Activated CD8-positive, alpha-beta memory T cell treated with anti-CD3 and anti-CD28 coated beads, Interleukin-2, amount 50 U/mL, for 1 hour (primary cell): Measurements from ENCODE around the gene CCDC74B.
"Not testable (repeated sequence)": the region's sequence is repeated elsewhere in the genome, so short reads cannot be mapped to it uniquely, and the experiment has no call there.

Experiments
- DNase-seq: peaks from one replicate; pipeline ENCODE4 v3.0.0-alpha.2; 2020; ENCODE audit errors: extremely low read depth

CCDC74B gene

DNA sequence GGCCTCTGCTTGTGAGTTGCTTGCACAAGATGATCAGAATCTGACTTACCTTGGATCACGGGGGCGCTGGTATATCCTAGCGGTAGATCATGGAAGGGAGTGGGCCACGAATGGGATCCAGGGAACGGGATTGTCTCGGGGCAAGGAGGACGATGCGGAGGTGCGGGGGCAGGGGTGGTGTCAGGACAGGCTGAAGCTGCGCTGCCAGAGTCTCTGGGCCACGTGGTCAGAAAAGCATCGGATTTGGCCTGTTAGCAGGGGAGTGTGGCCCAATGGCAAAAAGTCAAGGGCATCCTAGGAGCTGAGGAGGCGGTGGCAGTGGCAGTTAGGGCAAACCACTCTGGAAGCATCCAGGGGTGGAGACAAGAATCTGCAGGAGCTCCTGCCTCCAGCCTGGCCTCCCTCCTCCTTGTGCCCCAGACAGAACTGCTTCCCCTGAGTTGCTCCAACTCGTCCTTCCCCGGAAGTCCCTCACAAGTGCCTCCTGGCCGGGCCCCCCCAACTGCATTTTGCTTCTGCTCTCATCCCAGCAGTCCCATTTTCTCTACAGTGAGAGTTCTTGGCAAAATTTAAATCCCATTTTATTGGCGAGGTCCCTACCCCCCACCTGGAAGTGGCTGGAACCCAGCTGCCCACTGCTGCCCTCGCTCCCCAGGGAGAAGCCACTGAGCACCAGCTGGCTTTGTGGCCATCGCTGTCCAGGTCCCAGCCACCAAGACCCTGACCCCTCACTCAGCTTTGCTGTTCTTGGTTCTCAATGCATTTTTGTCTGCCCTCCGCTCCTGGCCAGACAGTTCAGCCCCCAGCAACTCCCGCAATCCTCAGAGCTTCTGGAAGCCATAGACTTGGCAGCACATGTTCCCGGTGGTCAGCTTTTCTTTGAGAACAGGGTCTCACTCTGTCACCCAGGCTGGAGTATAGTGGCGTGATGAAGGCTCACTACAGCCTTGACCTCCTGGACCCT, 5.6 kb upstream of the CCDC74B start:
- DNase-seq: no peak

DNA sequence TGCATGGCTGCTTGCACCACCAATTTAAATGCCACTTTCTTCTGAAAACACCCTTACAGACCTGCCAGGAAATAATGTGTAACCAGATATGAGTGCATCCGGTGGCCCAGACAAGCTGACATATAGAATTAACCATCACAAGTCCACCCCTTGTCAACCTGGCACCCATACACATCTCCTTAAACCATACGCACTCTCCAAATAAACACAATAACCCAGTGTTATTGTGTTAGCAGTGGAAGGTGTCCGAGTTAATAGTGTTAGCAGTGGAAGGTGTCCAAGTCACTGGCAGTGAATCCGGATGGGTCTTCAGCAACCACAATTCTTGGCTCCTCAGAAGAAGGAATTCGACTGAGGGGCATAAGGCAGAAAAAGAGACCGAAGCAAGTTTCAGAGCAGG, 3.6 kb upstream of the CCDC74B start:
- DNase-seq: not testable (repeated sequence)

DNA sequence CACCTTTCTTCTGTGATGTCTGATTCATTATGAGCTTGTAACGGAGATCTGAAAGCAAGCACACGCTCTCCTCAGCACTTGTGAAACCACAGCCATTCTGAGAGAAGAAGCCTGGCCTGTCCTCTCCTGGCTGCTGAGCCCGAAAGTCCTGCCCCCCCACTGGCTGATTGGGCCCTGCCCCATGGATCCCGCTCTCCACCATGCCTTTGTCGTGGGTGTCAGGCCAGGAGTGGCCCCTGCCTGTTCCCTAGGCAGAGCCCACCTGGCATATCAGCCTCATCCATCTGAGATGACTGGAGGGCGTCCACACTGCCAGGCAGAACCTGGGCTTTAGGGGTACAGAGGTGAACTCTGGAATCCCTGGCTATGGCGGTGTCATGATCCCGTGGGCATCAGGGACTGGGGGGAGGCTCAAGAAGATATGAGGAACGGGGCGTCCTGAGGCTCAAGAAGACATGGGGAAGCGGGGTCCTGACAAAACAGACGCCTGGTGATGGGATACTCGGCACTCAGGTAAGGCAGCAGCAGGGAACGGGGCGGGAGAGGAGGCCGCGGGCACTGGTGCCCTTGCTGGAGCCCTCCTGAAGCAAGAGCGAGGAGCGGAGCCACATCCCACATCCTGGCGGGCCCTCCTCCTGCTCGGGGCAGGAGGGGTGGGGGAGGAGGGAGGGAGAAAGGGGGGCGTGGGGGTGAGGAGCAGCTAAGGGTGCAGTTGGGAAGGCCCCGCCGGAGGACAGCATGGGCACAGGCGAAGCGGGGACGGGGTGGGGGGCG, 1.5 kb downstream of the CCDC74B start:
- DNase-seq: not testable (repeated sequence)

DNA sequence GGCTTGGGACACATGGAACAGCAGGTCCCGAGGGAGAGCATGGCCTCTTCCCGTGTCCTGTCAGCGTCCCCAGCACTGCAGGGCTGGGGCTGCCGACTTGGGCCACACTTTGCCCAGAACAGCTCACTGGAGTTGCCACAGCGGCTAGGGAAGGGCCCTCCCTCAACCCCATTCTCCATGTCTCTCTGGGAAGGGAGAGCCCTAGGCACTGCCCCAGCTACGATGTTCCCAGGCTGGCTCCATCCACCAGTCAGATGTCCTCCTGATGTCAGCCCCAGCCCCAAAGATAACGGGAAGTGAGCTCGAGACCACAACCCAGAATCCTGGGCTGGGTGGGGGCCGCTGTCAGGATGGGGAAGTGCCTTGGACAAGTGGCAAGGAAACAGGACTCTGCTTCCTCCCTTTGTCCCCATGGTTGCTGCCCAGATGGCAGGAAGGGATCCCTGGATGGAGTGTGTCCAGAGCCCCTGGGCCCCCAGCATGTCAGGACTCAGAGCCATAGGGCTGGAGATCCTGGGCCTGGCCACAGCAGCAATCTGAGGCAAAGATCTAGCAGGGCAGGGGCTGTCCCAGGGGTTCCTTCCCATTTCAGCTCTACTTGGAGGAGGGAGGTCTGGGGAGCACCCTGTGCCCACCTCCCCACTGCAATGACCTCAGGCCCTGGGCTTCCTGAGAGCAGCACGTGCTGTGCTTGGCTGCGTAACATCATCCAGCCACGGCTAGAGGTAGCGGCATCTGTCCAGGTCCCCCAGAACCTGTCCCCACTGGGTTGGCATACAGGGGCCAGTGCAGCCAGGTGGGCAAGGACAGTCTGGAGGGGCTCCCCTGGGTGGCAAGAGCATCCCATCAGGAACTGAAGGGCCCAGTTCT, 2.3 kb downstream of the CCDC74B start:
- not testable (repeated sequence) for DNase-seq

DNA sequence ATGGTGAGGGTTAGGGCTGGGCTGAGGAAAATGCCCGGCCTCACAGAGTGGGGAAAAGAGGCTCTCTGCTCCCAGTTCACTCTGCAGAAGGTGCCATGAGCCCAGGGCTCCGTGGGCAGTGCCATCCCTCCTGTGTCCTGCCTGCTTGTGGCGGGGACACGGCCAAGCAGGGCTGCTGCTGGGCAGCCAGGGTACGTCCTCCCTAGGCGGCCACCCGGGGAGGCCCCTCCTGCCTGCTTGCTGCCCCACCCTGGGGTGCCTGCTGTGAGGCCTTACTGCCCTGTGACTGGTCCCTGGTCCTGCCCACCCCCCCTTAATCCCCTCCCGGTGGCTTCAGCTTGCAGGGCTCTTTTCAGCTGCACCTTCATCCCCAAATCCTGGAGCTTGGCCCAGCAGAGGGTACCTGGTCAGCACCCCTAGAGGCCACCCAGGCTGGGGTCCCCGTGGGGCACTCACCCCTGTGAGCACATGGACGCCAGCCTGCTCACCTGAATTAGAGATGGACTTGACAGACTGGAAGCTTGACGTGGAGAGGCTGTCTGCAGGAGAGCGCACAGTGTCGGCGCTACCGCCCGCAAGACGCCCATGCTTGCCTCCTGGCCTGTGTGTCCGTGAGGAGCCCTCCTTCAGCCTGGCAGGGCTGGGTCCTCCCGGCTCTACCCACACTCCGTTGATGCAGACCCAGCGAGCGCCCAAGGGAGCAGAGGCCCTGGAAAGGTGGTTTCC, 3.1 kb downstream of the CCDC74B start:
- DNase-seq: not testable (repeated sequence)

DNA sequence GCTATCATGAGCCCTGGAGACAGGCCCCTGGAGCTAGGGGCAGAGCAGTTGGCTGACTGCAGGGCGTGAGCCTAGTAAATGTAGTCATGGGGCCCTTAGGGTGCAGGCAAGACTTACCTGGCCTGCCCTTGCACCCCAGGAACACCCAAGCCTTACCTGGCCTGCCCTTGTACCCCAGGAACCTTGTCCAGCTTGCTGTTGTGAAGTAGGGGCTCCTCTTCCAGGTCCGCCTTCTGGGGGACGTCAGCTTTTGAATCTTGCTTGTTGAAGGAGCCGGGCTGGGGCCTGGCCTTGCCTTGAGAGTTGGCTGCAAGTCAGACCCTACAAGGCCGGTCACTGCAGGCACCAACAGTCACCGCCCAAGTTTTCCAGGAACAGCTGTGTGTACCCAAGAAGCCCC, 3.9 kb downstream of the CCDC74B start:
- not testable (repeated sequence) for DNase-seq

DNA sequence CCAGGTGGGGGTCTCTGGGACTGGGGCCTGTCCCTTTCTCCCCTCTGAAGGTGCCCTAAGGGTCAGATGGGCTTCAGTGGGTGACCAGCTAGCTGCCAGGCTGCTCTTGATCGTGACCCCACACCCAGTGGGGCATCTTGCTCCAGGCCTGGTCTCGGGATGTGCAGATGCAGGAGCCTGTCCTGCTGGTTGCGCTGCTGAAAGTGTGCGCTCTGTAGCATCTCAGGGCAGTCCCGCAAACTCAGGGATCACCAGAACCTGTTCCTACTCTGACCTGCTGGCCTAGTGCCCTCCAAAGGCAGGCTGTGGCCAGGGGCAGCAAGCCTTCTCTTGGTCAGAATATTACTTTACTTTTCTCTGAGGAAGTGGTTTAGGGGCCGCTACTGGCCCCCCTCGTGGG, 4.4 kb downstream of the CCDC74B start:
- not testable (repeated sequence) for DNase-seq

DNA sequence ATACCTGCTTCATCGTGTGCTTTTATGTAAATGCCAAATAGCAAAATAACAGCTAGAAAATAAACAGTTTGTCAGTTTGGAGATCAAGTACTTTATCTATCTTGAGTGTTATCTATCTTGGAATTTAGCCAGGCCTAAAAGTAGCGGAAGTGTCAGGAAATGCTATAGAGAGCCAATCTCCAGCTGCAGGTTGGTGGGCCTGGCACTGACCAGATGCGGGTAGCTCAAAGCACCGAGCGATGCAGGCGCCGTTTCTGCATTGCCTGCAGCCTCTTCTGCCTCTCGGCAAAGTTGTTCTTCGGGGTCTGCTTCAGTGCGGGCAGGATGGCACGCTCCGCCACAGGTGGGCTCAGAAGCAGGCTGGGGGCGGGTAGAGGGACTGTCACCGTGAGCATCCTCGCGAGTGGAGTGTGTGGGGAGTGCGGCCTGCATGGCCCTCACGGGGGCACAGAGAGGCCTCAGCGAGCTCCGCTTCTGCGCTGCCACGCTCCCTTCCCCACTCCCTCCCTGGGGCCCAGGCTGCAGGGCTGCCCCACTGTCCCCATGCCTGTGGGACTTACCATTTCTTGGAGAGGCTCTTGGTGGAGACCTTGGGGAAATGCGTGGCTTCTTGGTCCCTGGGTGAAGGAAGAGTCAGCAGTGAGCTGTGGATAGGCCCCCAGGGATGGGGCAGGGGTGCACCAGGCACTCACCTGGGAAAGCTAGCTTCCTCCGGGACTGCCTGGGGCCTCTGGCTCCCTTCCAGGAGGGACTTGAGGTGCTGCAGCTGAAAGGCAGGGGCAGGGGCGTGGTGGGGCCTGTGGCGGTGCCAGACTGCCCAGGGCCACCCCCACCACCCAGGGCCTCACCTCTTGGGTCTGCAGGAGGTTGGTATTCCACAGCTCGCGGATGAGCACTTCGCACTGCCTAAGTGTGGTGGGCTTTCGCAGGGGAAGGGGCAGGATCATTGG, 5.3 kb downstream of the CCDC74B start:
- DNase-seq: not testable (repeated sequence)

DNA sequence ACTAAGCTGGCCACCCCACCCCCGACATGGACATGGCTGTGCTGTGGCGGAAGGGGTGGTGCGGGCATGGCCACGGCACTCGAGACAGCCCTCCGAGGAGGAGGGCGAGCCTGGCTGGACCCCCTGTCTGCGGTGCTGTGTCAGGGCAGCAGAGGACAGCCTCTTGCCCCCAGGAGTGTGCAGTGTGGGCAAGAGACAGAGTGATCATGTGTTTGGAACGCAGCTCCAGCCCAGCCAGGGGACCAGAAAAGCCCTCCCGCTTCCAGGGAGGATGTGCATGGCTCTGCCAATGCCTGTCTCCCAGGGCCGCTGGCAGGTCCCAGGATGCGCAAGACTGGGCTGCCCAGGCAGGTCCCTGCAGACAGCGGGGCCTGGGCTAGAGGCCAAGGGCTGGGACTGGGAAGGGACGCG, 6.1 kb downstream of the CCDC74B start:
- not testable (repeated sequence) for DNase-seq

DNA sequence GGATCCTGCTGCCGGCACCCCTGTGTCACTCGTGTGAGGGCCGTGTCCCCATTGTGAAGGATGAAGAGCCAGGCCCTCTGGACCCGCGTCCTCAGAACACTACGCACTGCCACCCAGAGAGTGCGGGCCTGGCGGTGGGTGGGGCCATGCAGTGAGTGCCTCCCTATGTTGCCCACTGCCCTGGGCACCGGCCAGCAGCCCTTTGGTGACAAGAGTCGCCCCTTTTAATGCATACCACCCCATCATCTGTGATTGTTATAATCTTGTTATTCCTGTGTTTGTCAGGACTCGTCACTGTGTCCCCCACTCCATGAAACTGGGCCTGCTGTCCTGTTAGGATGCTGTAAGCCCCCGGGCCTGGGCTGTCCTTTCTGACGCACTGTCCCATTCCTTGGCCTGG, 6.6 kb downstream of the CCDC74B start:
- not testable (repeated sequence) for DNase-seq

DNA sequence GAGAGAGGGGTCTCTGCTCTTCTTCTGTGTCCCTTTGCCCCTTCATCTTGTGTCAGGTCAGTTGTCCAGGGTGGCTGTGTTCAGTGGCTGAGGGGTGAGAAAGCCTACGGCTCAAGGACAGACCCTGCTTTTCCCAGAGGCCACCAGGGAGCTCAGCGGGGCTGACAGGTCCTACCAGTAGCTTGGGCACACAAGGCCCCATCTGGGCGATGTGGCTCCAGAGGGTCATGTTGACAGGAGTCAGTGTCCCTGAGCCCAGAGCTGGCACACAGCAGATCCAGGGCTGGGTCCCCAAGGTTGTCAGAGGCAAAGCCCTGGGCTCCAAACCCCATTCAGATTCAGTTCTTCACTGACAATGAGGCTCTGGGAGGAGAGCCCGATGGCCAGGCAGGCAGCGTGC, 7.8 kb downstream of the CCDC74B start:
- not testable (repeated sequence) for DNase-seq

DNA sequence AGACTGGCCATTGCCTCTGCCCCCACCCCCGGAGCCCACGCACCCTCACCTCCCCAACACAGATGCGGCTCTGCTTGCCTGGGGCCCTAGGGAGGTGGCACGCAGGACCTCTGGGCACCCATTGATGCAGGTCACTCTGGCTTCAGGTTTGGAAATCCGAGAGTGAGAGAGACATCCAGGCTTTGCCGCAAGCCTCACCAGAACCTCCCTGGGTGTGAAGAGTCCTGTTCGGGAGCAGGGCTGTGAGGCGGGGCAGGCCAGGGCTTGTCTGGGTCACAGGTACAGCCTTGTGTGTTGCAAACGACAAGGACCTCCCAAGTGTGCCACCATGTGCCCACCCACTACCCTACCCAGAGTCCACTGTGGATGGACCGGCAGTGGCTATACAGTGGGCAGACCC, 8.4 kb downstream of the CCDC74B start:
- not testable (repeated sequence) for DNase-seq

DNA sequence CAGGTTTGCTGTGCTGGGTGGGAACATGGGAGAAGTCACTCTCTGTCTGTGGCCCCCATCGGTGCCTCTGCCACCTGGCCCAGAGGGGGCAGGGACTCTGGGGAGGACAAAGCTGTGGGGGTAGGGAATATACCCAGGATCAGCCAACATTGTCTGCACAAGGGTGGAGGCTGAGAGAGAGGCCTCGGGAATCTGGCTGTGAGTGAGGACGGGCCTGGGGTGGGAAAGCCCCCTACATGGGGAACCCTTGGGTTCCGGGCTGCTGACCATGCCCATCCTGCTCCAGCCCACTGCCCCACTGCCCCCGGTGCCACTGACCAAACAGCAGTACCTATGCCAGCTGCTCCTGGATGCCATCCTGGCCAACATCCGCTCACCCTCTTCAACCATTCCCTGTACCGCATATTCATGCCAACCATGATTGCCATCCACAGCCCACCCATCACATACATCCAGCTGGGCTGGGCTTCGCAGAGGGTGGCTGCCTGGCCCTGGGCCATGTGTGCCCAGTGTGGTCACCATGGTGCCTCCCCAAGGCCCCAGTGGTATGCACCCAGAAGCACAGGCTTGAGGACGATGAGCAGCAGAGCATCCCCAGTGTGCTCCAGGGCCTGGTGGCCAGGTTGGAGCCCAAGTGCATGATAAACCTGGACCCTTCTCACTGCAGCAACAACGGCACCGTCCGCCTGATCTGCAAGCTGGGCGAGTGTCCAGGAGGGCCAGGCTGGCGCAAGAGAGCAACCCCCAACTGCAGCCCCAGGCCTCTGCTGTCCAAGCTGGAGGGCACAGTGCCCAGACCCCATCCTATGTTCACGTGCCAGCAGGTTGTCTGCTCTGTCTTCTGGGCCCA, 9.0 kb downstream of the CCDC74B start:
- DNase-seq: no peak

DNA sequence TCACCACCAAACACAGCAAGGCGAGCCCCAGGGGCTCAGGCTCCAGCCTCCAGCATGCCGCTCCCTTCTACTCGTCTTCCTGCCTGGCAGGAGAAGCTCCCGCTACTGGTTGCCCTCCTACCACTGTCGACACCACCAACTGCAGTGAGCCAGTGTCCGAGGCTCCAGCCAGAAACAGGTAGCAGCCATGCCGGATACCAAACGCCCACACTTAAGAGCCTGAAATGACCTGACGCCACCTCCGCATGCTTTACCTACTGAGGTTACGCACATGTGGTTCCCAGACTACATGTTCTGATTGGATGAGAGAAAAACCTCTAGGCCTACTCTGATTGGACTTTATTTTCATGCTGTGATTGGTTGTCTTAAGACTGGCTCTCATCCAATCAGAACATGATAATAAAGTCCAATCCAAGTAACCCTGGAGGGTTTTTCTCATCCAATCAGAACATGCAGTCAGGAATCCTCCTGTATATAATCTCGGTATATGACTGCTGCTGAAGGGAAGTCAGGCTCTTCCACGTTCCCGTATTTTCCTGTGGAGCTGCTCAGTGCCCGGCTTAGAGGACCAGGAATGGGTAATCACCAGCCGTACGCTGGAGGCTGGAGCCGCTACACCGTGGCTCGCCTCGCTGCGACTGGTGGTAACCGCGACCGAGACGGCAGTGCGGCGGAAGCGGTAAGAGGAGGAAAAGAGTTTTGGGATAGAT, 15.6 kb downstream of the CCDC74B start, which contains the start of gene POTEF:
Gene POTEF, minus strand, starts transcription at position 103 of the 710 bp plus-strand sequence. CDS start 8,707 bp downstream, outside the sequence.
- DNase-seq: not testable (repeated sequence)

DNA sequence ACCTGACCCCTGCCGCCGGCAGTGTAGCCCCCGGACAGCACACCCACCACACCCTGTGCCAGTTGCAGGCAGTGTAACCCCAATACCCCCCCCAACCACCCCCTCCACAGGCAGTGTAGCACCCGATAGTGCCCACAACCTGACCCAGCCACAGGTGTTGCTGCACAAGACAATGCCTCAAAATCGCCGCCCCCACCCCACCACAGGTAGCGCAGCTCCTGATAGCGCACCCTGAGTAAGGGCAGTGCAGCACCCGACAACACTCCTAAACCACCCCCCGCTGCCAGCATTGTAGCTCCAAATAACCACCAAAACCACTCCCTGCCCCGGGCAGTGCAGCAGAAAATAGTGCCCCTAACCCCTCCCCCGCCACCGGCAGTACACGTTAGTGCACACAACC, 16.4 kb downstream of the CCDC74B start:
- not testable (repeated sequence) for DNase-seq

DNA sequence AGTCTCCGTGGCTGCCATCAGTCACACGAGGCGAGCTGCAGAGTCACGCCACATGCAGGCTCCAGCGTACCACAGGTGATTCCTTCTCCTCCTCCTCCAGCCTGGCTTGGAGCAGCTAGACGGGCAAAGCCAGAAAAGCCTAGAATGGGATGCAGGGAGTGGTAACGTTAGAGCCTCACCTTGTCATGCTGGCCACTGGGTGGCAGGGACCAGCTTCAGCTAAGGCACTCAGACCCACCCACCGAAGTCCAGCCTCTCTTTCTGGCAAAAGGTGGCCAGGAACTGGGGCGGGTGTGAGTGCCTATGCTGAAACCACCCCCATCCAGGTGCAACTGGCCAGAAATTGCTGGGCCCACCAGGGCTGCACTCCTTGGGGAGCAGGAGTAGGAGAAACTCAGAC, 17.2 kb downstream of the CCDC74B start:
- not testable (repeated sequence) for DNase-seq

DNA sequence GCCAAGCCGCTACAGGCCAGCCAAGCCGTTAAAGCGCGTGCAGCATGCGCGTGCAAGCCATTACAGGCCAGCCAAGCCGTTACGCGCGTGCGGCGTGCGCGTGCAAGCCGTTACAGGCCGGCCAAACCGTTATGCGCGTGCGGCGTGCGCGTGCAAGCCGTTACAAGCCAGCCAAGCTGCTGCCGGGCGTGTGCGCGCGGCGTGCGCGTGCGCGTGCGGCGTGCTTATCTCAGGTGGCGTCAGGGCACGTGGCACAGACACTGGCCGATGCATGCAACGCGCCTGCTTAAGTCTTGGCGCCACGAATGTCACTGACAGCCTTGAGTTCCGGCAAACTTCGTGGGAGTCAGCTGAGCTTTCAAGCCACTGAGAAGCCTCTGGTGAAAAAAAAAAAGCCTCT, 24.0 kb downstream of the CCDC74B start:
- DNase-seq: not testable (repeated sequence)
